ENCODE measurements around the gene HOXA6. TPM values are rescaled to one million over a fixed set of nuclear protein-coding genes. Genes with fewer than 3 reads are reported as not detected.

Gene HOXA6
- polyA plus RNA-seq, 1 donor from 2014 or later: not detected

DNA sequence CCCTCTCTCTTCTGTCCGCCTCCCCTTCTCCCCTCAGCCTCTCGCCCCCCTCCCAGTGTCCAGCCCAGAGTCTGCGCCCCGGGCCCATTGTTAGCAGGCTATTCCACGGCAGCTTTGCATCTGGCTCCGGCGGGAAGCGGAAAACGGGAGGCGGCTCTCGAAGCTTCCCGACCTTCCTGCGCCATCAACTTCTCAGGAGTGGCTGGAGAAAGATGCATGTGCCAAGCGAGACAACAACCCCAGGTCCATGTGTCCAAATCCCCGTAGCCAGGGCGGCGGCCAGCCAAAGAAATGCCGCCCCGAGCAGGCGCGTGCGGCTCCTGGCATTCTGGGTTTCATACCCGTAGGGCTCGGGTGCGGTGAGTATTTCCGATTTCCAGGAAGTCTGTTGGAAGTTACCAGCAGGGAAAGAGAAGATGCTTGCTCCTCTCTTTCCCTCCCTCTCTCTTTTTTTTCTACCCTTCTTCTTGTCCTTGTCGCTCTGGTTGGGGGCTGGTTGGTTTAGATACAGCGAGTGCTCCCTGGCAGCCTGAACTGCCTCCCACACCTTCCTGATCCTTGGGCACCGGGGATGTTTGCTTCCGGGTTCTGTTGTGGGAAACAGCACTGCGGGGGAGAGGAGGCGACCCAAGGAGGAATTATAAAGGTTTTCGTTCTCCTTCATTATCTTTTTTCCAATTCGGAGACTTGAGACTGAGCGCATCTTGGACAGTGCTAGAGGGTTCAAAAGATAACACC lies 43.9 kb downstream of the HOXA6 start:
- H3F3A ChIP-seq (ENCODE audit: insufficient read depth, low read length, poor library complexity, severe bottlenecking): no peaks in the 10 kb centered on the region
- H3K9ac ChIP-seq (ENCODE audit: low read length): no peak overlapping the region
- peaks cover 100% of the 10 kb centered on the region for H3K27me3 ChIP-seq (ENCODE audit: insufficient read depth, low read depth, low read length)
- H3K27ac ChIP-seq (ENCODE audit: low read length): no peak overlapping the region
- H3K4me2 ChIP-seq (ENCODE audit: low read length): no peak overlapping the region
- no peak overlapping the region for H2AFZ ChIP-seq (ENCODE audit: low read depth, low read length)
- H3K4me3 ChIP-seq (ENCODE audit: low read length): no peak overlapping the region
- H4K20me1 ChIP-seq (ENCODE audit: insufficient read depth): no peaks in the 10 kb centered on the region
- no peaks in the 10 kb centered on the region for H3K9me2 ChIP-seq (ENCODE audit: insufficient read depth, low read length)
- no peaks in the 10 kb centered on the region for H3K79me2 ChIP-seq (replicated peaks; ENCODE audit: insufficient read depth, low read length)
- TF ChIP-seq EZH2 (IDR thresholded peaks at IDR 0.05; ENCODE audit: borderline replicate concordance, insufficient read depth, low read length, poor library complexity, severe bottlenecking): peak; percentile 99
- no peak for TF ChIP-seq POLR2AphosphoS5 (IDR thresholded peaks at IDR 0.05)
- H3K9me3 ChIP-seq (ENCODE audit: low read length): no peaks in the 10 kb centered on the region
- no peaks in the 10 kb centered on the region for H3K36me3 ChIP-seq (ENCODE audit: insufficient read depth, low read length)

DNA sequence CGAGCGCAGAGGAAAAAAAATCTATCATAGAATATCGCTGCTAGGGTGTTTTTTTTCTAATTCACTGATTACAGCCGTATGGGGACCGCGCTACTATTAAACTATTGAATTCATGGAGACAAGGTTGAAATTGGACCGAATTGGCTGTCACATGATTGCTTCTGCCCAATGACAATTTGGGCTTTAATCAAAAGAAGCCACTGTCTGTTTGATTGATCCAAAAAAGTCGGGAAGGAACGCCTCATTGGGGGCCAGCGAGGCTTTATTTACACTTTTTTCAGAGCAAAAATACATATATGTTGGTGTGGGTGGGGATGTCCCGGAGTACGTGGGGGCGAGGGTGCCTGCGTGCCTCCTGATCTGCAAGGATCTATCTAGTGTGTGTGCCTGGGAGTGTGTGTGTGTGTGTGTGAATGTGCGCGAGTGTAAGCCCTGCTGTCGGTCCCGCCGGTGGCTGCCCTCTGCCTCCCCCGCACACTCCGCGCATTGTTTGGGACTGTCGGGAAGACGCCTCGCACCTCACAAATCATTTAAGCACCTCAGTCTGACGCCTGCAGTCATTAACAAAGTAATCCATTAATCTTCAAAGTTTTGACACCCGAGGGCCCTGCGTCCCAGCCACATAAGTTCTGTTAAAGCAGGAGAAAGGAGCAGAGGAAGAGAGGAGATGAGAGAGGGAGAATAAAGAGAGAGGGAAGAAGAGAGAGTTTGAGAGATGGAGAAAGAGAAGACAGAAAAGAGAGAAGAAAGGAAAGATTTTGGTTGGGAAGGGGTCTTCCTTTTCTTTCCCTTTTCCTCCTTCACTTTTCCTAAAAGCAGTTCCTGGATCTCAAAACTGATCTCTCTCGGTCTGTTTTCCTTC lies 44.8 kb downstream of the HOXA6 start, which contains the start of gene HOXA2:
Gene HOXA2 (minus strand): TSS at position 103 of the 862 bp plus-strand sequence. CDS start 183 bp downstream, outside the sequence.
- H2AFZ ChIP-seq (ENCODE audit: low read depth, low read length): no peak within 1 kb of the TSS
- H4K20me1 ChIP-seq (ENCODE audit: insufficient read depth): no peaks in the 10 kb centered on the region

More for the DNA sequence above, 44.8 kb downstream of the HOXA6 start, which contains the start of gene HOXA2:
- H3K9me3 ChIP-seq (ENCODE audit: low read length): no peaks in the 10 kb centered on the region
- no peaks in the 10 kb centered on the region for H3F3A ChIP-seq (ENCODE audit: insufficient read depth, low read length, poor library complexity, severe bottlenecking)
- no peak within 1 kb of the TSS for H3K4me2 ChIP-seq (ENCODE audit: low read length)
- H3K79me2 ChIP-seq (replicated peaks; ENCODE audit: insufficient read depth, low read length): no peaks in the 10 kb centered on the region
- H3K27me3 ChIP-seq (ENCODE audit: insufficient read depth, low read depth, low read length): peaks cover 100% of the 10 kb centered on the region
- H3K27ac ChIP-seq (ENCODE audit: low read length): no peak within 1 kb of the TSS
- no peaks in the 10 kb centered on the region for H3K9me2 ChIP-seq (ENCODE audit: insufficient read depth, low read length)
- H3K36me3 ChIP-seq (ENCODE audit: insufficient read depth, low read length): no peaks in the 10 kb centered on the region
- no peak within 1 kb of the TSS for H3K9ac ChIP-seq (ENCODE audit: low read length)
- H3K4me3 ChIP-seq (ENCODE audit: low read length): no peak within 1 kb of the TSS
- TF ChIP-seq EZH2 (IDR thresholded peaks at IDR 0.05; ENCODE audit: borderline replicate concordance, insufficient read depth, low read length, poor library complexity, severe bottlenecking): peak; percentile 58
- TF ChIP-seq SMC3 (conservative IDR thresholded peaks at IDR 0.05; ENCODE audit: poor library complexity): no peak
- TF ChIP-seq REST (IDR thresholded peaks at IDR 0.05; ENCODE audit: borderline replicate concordance): no peak

All from neural cell (in vitro differentiated cells).